SK-N-SH treated with all-trans-retinoic acid at 6 μM for 48 hours (cell line): ENCODE data around the gene FHIP1B.

Experiments
- ATAC-seq: fragments of 200-7000 bp; cut with Tn5 transposase; 3 replicates; pipeline ENCODE4 v1.9.1; 2020; ENCODE audit warnings: mild to moderate bottlenecking, moderate library complexity
- BACH2 ChIP-seq: fragments of 250-450 bp; sonication (Bioruptor Pico); IDR thresholded peaks from 2 replicates; pipeline ENCODE4 v1.9.0; 2021; ENCODE audit warnings: mild to moderate bottlenecking, borderline replicate concordance
- CREB5 ChIP-seq: fragments of 250-450 bp; sonication (Bioruptor Pico); IDR thresholded peaks from 2 replicates; pipeline ENCODE4 v1.5.1; 2020; ENCODE audit warnings: low read depth, mild to moderate bottlenecking, moderate library complexity
- CSDC2 ChIP-seq: fragments of 250-450 bp; sonication (Bioruptor Pico); IDR thresholded peaks from 2 replicates; pipeline ENCODE4 v1.5.0; 2020; ENCODE audit warnings: mild to moderate bottlenecking, moderate library complexity
- CSRNP3 ChIP-seq: fragments of 250-450 bp; sonication (Bioruptor Pico); IDR thresholded peaks from 2 replicates; pipeline ENCODE4 v1.5.1; 2021; ENCODE audit warnings: mild to moderate bottlenecking, moderate library complexity
- ESRRG ChIP-seq: fragments of 250-450 bp; sonication (Bioruptor Pico); IDR thresholded peaks from 2 replicates; pipeline ENCODE4 v1.6.1; 2021; ENCODE audit warnings: mild to moderate bottlenecking
- GLIS3 ChIP-seq: fragments of 250-450 bp; sonication (Bioruptor Pico); IDR thresholded peaks from 2 replicates; pipeline ENCODE4 v1.5.0; 2020; ENCODE audit warnings: mild to moderate bottlenecking, moderate library complexity
- ISL1 ChIP-seq: fragments of 250-450 bp; sonication (Bioruptor Pico); IDR thresholded peaks from 2 replicates; pipeline ENCODE4 v2.1.2; 2022; ENCODE audit warnings: mild to moderate bottlenecking, moderate library complexity
- OSR1 ChIP-seq: fragments of 250-450 bp; sonication (Bioruptor Pico); IDR thresholded peaks from 2 replicates; pipeline ENCODE4 v1.8.0; 2022; ENCODE audit warnings: moderate library complexity, mild to moderate bottlenecking, inconsistent platforms
- PATZ1 ChIP-seq: fragments of 250-450 bp; sonication (Bioruptor Pico); IDR thresholded peaks from 2 replicates; pipeline ENCODE4 v1.8.0; 2020; ENCODE audit warnings: mild to moderate bottlenecking, moderate library complexity, borderline replicate concordance
- PPARA ChIP-seq: fragments of 250-450 bp; sonication (Bioruptor Pico); IDR thresholded peaks from 2 replicates; pipeline ENCODE4 v1.5.0; 2020; ENCODE audit warnings: mild to moderate bottlenecking, borderline replicate concordance
- RARB ChIP-seq: fragments of 250-450 bp; sonication (Bioruptor Pico); IDR thresholded peaks from 2 replicates; pipeline ENCODE4 v1.8.0; 2021; ENCODE audit warnings: mild to moderate bottlenecking, moderate library complexity
- SNAI2 ChIP-seq: fragments of 250-450 bp; sonication (Bioruptor Pico); IDR thresholded peaks from 2 replicates; pipeline ENCODE4 v1.5.0; 2020; ENCODE audit warnings: mild to moderate bottlenecking, moderate library complexity
- TCF4 ChIP-seq: fragments of 250-450 bp; sonication (Bioruptor Pico); IDR thresholded peaks from 2 replicates; pipeline ENCODE4 v1.8.0; 2021; ENCODE audit warnings: mild to moderate bottlenecking, moderate library complexity, borderline replicate concordance
- TOX ChIP-seq: fragments of 250-450 bp; sonication (Bioruptor Pico); IDR thresholded peaks from 2 replicates; pipeline ENCODE4 v1.8.0; 2021; ENCODE audit warnings: mild to moderate bottlenecking, moderate library complexity, borderline replicate concordance
- TSHZ2 ChIP-seq: fragments of 250-450 bp; sonication (Bioruptor Pico); IDR thresholded peaks from 2 replicates; pipeline ENCODE4 v1.5.0; 2020; ENCODE audit warnings: mild to moderate bottlenecking, moderate library complexity
- ZC3H10 ChIP-seq: fragments of 250-450 bp; sonication (Bioruptor Pico); IDR thresholded peaks from 2 replicates; pipeline ENCODE4 v1.5.1; 2021; ENCODE audit warnings: mild to moderate bottlenecking, moderate library complexity
- ZFP3 ChIP-seq: fragments of 250-450 bp; sonication (Bioruptor Pico); IDR thresholded peaks from 2 replicates; pipeline ENCODE4 v1.5.0; 2020; ENCODE audit warnings: mild to moderate bottlenecking, moderate library complexity
- ZNF70 ChIP-seq: fragments of 450-650 bp; formaldehyde crosslinking; IDR thresholded peaks from 2 replicates; pipeline ENCODE4 v1.5.0; 2020; ENCODE audit warnings: mild to moderate bottlenecking, moderate library complexity
- ZNF8 ChIP-seq: fragments of 450-650 bp; formaldehyde crosslinking; IDR thresholded peaks from 2 replicates; pipeline ENCODE4 v1.5.0; 2020; ENCODE audit warnings: mild to moderate bottlenecking, moderate library complexity

The FHIP1B gene

GRCh38 chr11:6203327-6203726, 31.1 kb downstream of the FHIP1B start:
- TF ChIP-seq ZNF70, result no peak
- no peak for TF ChIP-seq ZNF8 (CRISPR knock-in tag)
- no peak for TF ChIP-seq CSRNP3 (CRISPR knock-in tag)
- TF ChIP-seq SNAI2 (CRISPR knock-in tag), result no peak
- no peak for TF ChIP-seq ZFP3 (CRISPR knock-in tag)
- TF ChIP-seq CSDC2 (CRISPR knock-in tag), result no peak
- no peak for TF ChIP-seq BACH2
- ATAC-seq, result no peak

GRCh38 chr11:6202041-6202440, 32.4 kb downstream of the FHIP1B start:
- no peak for TF ChIP-seq PATZ1 (CRISPR knock-in tag)
- no peak for TF ChIP-seq CREB5 (CRISPR knock-in tag)
- TF ChIP-seq ZNF8 (CRISPR knock-in tag), result no peak
- no peak for TF ChIP-seq TOX (CRISPR knock-in tag)
- no peak for TF ChIP-seq PPARA (CRISPR knock-in tag)
- no peak for TF ChIP-seq TSHZ2
- TF ChIP-seq ESRRG, result no peak
- ATAC-seq, result no peak

GRCh38 chr11:6201481-6201880, 33.0 kb downstream of the FHIP1B start:
- TF ChIP-seq RARB, result no peak
- no peak for TF ChIP-seq OSR1 (CRISPR knock-in tag)
- no peak for TF ChIP-seq ZC3H10 (CRISPR knock-in tag)
- no peak for TF ChIP-seq ZFP3 (CRISPR knock-in tag)
- TF ChIP-seq GLIS3 (CRISPR knock-in tag), result no peak
- TF ChIP-seq CSRNP3 (CRISPR knock-in tag), result no peak
- TF ChIP-seq SNAI2 (CRISPR knock-in tag), result no peak
- no peak for TF ChIP-seq PATZ1 (CRISPR knock-in tag)
- TF ChIP-seq ISL1, result no peak
- no peak for TF ChIP-seq TOX (CRISPR knock-in tag)
- TF ChIP-seq TSHZ2, result no peak
- no peak for TF ChIP-seq TCF4 (CRISPR knock-in tag)
- no peak for ATAC-seq
